Bronchial epithelial cell (primary cell): ENCODE results near the gene MCC. TPM values are rescaled to one million over a fixed set of nuclear protein-coding genes. Genes with fewer than 3 reads are reported as not detected.

Source experiments
- DNase-seq: peaks from one replicate; pipeline ENCODE4 v3.0.0-alpha.2; 2010; ENCODE audit warnings: low read depth
- FAIRE-seq: peaks from 2 replicates; lab custom pipeline; 2011; peaks lifted over from hg19 to GRCh38; lab: Jason Lieb, UNC
- H3K27me3 ChIP-seq: 2 replicates; pipeline ENCODE4 v1.5.1; 2011; ENCODE audit warnings: low read length; ENCODE audit not compliant: control insufficient read depth, insufficient read depth
- H3K36me3 ChIP-seq: 2 replicates; pipeline ENCODE4 v1.5.1; 2011; ENCODE audit warnings: low read length; ENCODE audit not compliant: control insufficient read depth, insufficient read depth
- H3K4me3 ChIP-seq: 2 replicates; pipeline ENCODE4 v1.5.1; 2011; ENCODE audit warnings: mild to moderate bottlenecking, low read depth, low read length, control low read depth
- CTCF ChIP-seq: IDR thresholded peaks from 2 replicates; pipeline ENCODE4 v1.5.1; 2011; ENCODE audit warnings: mild to moderate bottlenecking, moderate library complexity, low read length, control low read depth, inconsistent platforms; ENCODE audit not compliant: insufficient read depth, severe bottlenecking
- total RNA-seq: library from RNA; depleted of rRNA; stranded (reverse); fragments of >200 nt; gene quantifications from 2 replicates; pipeline ENCODE4 v1.2.1, GENCODE V29; 2014

Gene MCC
- total RNA-seq, 1 donor from 2014 or later = 43.2 TPM

GRCh38 chr5:113364466-113364865 is 123.8 kb downstream of the MCC start:
- FAIRE-seq (no peak), DNase-seq (no peak)
- no peaks in the 10 kb centered on the region for H3K27me3 ChIP-seq
- no peak overlapping the region for H3K4me3 ChIP-seq
- TF ChIP-seq CTCF = no peak
- H3K36me3 ChIP-seq = peaks cover 2% of the 10 kb centered on the region

DNA sequence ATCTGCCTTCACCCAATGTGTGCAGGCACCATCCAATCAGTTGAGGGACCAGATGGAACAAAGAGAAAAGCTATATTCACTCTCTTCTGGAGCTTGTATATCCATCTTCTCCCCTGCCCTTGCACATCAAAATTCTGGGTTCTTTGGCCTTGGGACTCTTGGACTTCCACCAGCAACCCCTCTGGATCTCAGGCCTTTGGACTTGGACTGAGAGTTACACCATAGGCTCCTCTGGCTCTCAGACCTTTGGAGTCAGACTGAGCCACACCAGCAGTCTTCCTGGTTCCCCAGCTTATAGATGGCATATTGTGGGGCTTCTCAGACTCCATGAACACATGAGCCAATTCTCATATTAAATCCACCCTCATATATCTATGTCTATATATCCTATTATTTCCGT is 126.6 kb downstream of the MCC start:
- no peaks in the 10 kb centered on the region for H3K27me3 ChIP-seq
- DNase-seq (no peak), FAIRE-seq (no peak)
- H3K36me3 ChIP-seq = peaks cover 4% of the 10 kb centered on the region
- no peak for TF ChIP-seq CTCF
- no peak overlapping the region for H3K4me3 ChIP-seq

GRCh38 chr5:113359419-113359818 is 128.8 kb downstream of the MCC start:
- DNase-seq (no peak), FAIRE-seq (no peak)
- H3K27me3 ChIP-seq = no peaks in the 10 kb centered on the region
- TF ChIP-seq CTCF = no peak
- no peak overlapping the region for H3K4me3 ChIP-seq
- H3K36me3 ChIP-seq = peaks cover 1% of the 10 kb centered on the region

DNA sequence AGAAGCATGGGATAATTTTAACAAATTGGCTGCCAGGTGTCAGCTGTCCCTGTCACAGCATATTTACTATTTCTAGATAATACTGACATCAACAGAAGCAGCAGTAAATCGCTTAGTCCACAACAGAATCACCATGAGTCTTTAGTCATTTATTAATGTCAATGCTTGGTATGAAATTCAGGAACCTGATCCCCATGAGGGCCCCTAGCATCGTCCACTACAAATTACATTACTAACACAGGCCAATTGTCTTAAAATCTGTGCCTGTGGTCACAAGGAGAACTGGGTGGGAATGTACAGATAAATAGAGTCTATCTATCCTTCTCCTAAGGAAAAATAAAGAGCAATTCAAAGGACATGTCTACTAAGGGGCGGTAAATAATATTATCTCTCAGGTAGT is 129.6 kb downstream of the MCC start:
- H3K36me3 ChIP-seq = peaks cover 1% of the 10 kb centered on the region
- H3K4me3 ChIP-seq = no peak overlapping the region
- TF ChIP-seq CTCF = no peak
- H3K27me3 ChIP-seq = no peaks in the 10 kb centered on the region
- FAIRE-seq (no peak), DNase-seq (no peak)

- Histone ChIP-seq H3K27me3 (no peaks in the 10 kb centered on the region), H3K36me3 (peaks cover 2% of the 10 kb centered on the region), H3K4me3 (no peak overlapping the region)
- DNase-seq = no peak
- FAIRE-seq = no peak
- no peak for TF ChIP-seq CTCF
Observed at GRCh38 chr5:113357696-113358476, 130.4 kb downstream of the MCC start.

DNA sequence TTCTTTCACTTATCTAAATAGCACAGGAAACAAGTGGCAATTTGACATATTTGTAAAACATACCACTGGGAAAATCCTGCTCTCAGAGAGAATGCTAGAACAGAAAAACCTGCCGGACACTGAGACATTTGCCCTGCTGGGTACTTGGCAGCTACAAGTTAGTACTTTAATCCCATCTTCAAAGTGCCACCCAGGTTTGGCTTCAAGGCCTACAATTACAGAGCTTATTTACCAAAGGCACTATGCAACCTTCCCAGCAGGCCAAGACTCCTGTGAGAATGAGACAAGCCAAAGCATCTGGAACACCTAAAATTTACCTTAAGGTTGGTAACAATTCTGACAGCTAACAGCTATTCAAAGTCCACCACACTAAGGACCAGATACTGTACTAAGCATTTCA is 131.8 kb downstream of the MCC start:
- TF ChIP-seq CTCF = no peak
- peaks cover 3% of the 10 kb centered on the region for H3K36me3 ChIP-seq
- no peak overlapping the region for H3K4me3 ChIP-seq
- no peak for FAIRE-seq
- H3K27me3 ChIP-seq = no peaks in the 10 kb centered on the region
- no peak for DNase-seq
